Heart left ventricle (tissue), 16 donors: ENCODE measurements around the gene NUP62. TPM values are rescaled to one million over a fixed set of nuclear protein-coding genes. Genes with fewer than 3 reads are reported as not detected.

Experiments
- ATAC-seq, 4 donors: fragments of 200-7000 bp; cut with Tn5 transposase; one replicate each; pipeline ENCODE4 v1.9.1; 2020 to 2022; ENCODE audit warnings: moderate library complexity in 4 of 4, mild to moderate bottlenecking in 3 of 4, moderate number of reproducible peaks in 1 of 4
- DNase-seq, 5 donors: peaks; one replicate each; pipeline ENCODE4 v3.0.0-alpha.2; 2020
- H3K27ac ChIP-seq, 12 donors: fragments of 200-600 bp; sonication (generic) in 4 of 12; one replicate each; pipeline versions ENCODE4 v1.5.0 to v1.8.0; 2016 to 2022; ENCODE audit warnings: mild to moderate bottlenecking in 2 of 12
- H3K27me3 ChIP-seq, 9 donors: fragments of 200-600 bp; sonication (generic) in 2 of 9; one replicate each; pipeline versions ENCODE4 v1.5.1 to v1.8.0; 2016 to 2022; ENCODE audit warnings: mild to moderate bottlenecking in 3 of 9
- H3K36me3 ChIP-seq, 9 donors: fragments of 200-600 bp; sonication (generic) in 2 of 9; one replicate each; pipeline versions ENCODE4 v1.5.0 to v1.8.0; 2018 to 2022; ENCODE audit warnings: mild to moderate bottlenecking in 2 of 9
- H3K4me1 ChIP-seq, 12 donors: fragments of 200-600 bp; sonication (generic) in 4 of 12; one replicate each; pipeline versions ENCODE4 v1.5.0 to v1.8.0; 2016 to 2022; ENCODE audit warnings: mild to moderate bottlenecking in 3 of 12
- H3K4me3 ChIP-seq, 12 donors: fragments of 200-600 bp; sonication (generic) in 4 of 12; one replicate each; pipeline versions ENCODE4 v1.5.0 to v1.8.0; 2017 to 2022; ENCODE audit warnings: mild to moderate bottlenecking in 9 of 12, moderate library complexity in 4 of 12
- H3K9me3 ChIP-seq, 12 donors: fragments of 200-600 bp; sonication (generic) in 4 of 12; one replicate each; pipeline versions ENCODE4 v1.5.0 to v1.8.0; 2016 to 2022; ENCODE audit warnings: mild to moderate bottlenecking in 1 of 12
- POLR2A ChIP-seq, 2 donors: fragments of 450-650 bp; IDR thresholded peaks; one replicate each; pipeline ENCODE4 v1.6.1; 2017; ENCODE audit warnings: antibody characterized with exemption in 2 of 2, mild to moderate bottlenecking in 2 of 2, moderate library complexity in 2 of 2
- WGBS, 4 donors: extraction: QIAGEN DNeasy Blood & Tissue Kit in 2 of 4; methylation state at CpG; one replicate each; pipeline versions ENCODE4 v1.1.5 to v1.1.7; 2013 to 2018; 5-methylcytosine and 5-hydroxymethylcytosine counted together
- intact Hi-C, 10 donors: fragments of 100-400 bp; cut with DNase I; formaldehyde crosslinking; loops; one replicate each; pipeline versions ENCODE4 v1.11.1 to v1.14.2; 2022
- polyA plus RNA-seq, 2 donors: library from polyadenylated mRNA; stranded (reverse); fragments of 200-250 nt; gene quantifications; one replicate each; pipeline ENCODE4 v1.2.3, GENCODE V29; 2013
- total RNA-seq, 9 donors: library from RNA; depleted of rRNA in 2 of 9; stranded (reverse); fragments of >200 nt in 2 of 9; fragmentation: NEBNext Ultra II Directional in 3 of 9; extraction: Animal tissue kit (Norgen Biotek cat#: 25700) in 3 of 9; gene quantifications; one replicate each; pipeline versions ENCODE4 v1.1.0 to v1.2.4, GENCODE V29; 2016 to 2023
- TF ChIP-seq, protein P1 (sequence below), 12 donors: fragments of 200-600 bp; sonication (generic) in 4 of 12; IDR thresholded peaks; one replicate each; pipeline versions ENCODE4 v1.5.0 to v1.8.0; 2018 to 2022; ENCODE audit warnings: antibody characterized with exemption in 12 of 12, mild to moderate bottlenecking in 5 of 12
- donor health status: ischemic (EF 13 %, LVEDD 7.1; RV severe dilation, severe dysfunction).
- donor health status: healthy with polysubstance abuse.
- donor health status: DM: no; HTN: yes; CAD: no.
- donor health status: DM: no; HTN: no; CAD: no.
- donor health status: ischemic (EF 25% LVEDD 6.9; RV normal size, moderate dysfunction).
- donor health status: ischemic (EF 25% LVEDD 5.7; RV mildly dilated, moderate dysfunction).
- donor health status: healthy.
- donor health status: DM: yes; HTN: yes; CAD: no.
- donor health status: ischemic (EF 35%, LVEDD 5.7; RV mildly dilated, moderate dysfunction).
- donor health status: nonischemic (EF 11% LVEDD 7.7; RV severe dilation, severe dysfunction).
- donor health status: DM: yes; HTN: yes; CAD: no.
- donor health status: PGD.
- donor health status: ischemic (EF 29% LVEDD 5.4; RV normal size, mild dysfunction).
- donor health status: nonischemic (EF 23%, LVEDD 6.1; RV moderate dilation, normal function).

NUP62 gene
- total and polyA plus RNA-seq, 11 donors = 14.0 to 61.9 (median 33.0) TPM

- ATAC-seq = no peak
Observed at GRCh38 chr19:49904136-49904535, 25.2 kb downstream of the NUP62 start.

GRCh38 chr19:49896863-49897621 is 32.3 kb downstream of the NUP62 start, which contains the start of gene IL4I1:
IL4I1 (minus strand) TSS chr19:49896887; CDS start chr19:49896160, 727 bp downstream.
- WGBS, 4 donors = 34 to 48% (median 38%) methylated on average over 18 to 20 of the region's 20 CpGs

More at GRCh38 chr19:49904136-49904535, 25.2 kb downstream of the NUP62 start:
- peaks cover 0 to 20% (median 0%) of the 10 kb centered on the region in 12 donors for H3K4me1 ChIP-seq
- H3K9me3 ChIP-seq = no peaks in the 10 kb centered on the region
- H3K27me3 ChIP-seq = no peaks in the 10 kb centered on the region
- peak overlapping the region in 1 of 12 donors; percentile 72 for H3K27ac ChIP-seq
- no peak for TF ChIP-seq POLR2A (IDR thresholded peaks at IDR 0.05)
- TF ChIP-seq, protein P1, sequence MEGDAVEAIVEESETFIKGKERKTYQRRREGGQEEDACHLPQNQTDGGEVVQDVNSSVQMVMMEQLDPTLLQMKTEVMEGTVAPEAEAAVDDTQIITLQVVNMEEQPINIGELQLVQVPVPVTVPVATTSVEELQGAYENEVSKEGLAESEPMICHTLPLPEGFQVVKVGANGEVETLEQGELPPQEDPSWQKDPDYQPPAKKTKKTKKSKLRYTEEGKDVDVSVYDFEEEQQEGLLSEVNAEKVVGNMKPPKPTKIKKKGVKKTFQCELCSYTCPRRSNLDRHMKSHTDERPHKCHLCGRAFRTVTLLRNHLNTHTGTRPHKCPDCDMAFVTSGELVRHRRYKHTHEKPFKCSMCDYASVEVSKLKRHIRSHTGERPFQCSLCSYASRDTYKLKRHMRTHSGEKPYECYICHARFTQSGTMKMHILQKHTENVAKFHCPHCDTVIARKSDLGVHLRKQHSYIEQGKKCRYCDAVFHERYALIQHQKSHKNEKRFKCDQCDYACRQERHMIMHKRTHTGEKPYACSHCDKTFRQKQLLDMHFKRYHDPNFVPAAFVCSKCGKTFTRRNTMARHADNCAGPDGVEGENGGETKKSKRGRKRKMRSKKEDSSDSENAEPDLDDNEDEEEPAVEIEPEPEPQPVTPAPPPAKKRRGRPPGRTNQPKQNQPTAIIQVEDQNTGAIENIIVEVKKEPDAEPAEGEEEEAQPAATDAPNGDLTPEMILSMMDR (IDR thresholded peaks at IDR 0.05) = no peak
- intact Hi-C loops = no loop called here
- H3K4me3 ChIP-seq = no peak overlapping the region
- no peak for DNase-seq
- 49 to 56% (median 56%) methylated on average over 6 of the region's 6 CpGs for WGBS, 4 donors
- H3K36me3 ChIP-seq = peaks cover 0 to 32% (median 21%) of the 10 kb centered on the region in 9 donors

DNA sequence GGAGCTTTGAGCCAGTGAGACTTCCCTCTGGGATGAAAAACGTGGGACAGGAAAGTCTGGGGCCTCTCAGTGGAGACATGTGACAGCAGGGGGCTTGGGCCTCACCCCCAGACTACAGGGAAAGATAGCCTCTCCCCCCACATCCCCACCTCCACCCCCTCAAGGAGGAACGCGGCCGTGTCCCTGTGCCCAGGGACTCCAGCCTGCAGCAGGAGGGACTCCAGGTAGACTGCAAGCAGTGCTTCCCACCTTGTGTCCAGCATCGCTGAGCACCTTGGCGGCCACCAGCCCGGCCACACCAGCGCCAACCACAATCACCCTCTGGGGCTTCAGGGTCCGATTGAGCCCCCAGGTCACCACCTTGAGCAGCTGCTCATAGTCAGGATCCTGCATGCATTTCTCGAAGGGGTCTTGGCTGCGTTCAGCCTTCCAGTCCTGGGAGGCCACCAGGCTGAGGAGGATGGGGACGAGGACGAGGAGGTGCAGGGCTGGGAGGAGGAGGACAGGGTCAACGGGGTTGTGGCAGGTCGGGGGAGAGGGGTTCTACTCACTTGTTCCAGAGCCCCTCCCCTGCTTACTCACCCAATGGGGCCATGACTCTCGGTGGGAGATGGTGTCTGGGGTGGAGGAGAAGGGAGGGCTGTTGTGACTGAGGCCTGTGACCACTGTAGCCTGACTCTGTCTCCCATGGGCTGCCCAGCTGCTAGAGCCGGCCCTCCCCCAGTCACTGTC is 33.6 kb downstream of the NUP62 start:
- TF ChIP-seq, protein P1 (IDR thresholded peaks at IDR 0.05) = no peak
- no peak for TF ChIP-seq POLR2A (IDR thresholded peaks at IDR 0.05)
- peak overlapping the region in 1 of 12 donors; percentile 35 for H3K4me3 ChIP-seq
- intact Hi-C loops = no loop called here
- H3K27me3 ChIP-seq = peaks cover 0 to 10% (median 0%) of the 10 kb centered on the region in 9 donors
- H3K9me3 ChIP-seq = no peaks in the 10 kb centered on the region
- ATAC-seq (no peak), DNase-seq (peak in 1 of 5 donors; percentile 47)
- H3K27ac ChIP-seq = peak overlapping the region in 1 of 12 donors; percentile 89
- H3K4me1 ChIP-seq = peaks cover 0 to 23% (median 6%) of the 10 kb centered on the region in 12 donors
- H3K36me3 ChIP-seq = no peaks in the 10 kb centered on the region
- WGBS, 4 donors = 75 to 84% (median 77%) methylated on average over 9 to 17 of the region's 17 CpGs

More at GRCh38 chr19:49896863-49897621, 32.3 kb downstream of the NUP62 start, which contains the start of gene IL4I1:
- DNase-seq (peak in 4 of 5 donors; percentile 46 to 73 (median 59)), ATAC-seq (peak; percentile 9 to 65 (median 34))
- Histone ChIP-seq H3K36me3 (no peaks in the 10 kb centered on the region), H3K27me3 (peaks cover 0 to 4% (median 0%) of the 10 kb centered on the region in 9 donors), H3K4me3 (peak within 1 kb of the TSS in 6 of 12 donors; percentile 11 to 35 (median 13)), H3K4me1 (peaks cover 0 to 23% (median 6%) of the 10 kb centered on the region in 12 donors), H3K27ac (peak within 1 kb of the TSS in 10 of 12 donors; percentile 28 to 89 (median 46)), H3K9me3 (no peaks in the 10 kb centered on the region)
- intact Hi-C loops = no loop called here
- TF ChIP-seq, protein P1 (IDR thresholded peaks at IDR 0.05) = no peak
- no peak for TF ChIP-seq POLR2A (IDR thresholded peaks at IDR 0.05)
